HepG2 (cell line): ENCODE results near the gene ZBTB7B. TPM values are rescaled to one million over a fixed set of nuclear protein-coding genes. Genes with fewer than 3 reads are reported as not detected.
A peak's percentile ranks its signal among the peaks of the same experiment; 100 is the strongest.

Experiments
- BCL6 ChIP-seq: IDR thresholded peaks from 2 replicates; pipeline ENCODE4 v1.6.1; 2016; ENCODE audit warnings: missing genetic modification reagents, missing compliant biosample characterization
- CBFB ChIP-seq: sonication (generic); formaldehyde crosslinking; IDR thresholded peaks from 2 replicates; pipeline ENCODE4 v1.4.0; 2020; ENCODE audit warnings: missing genetic modification reagents
- CBX1 ChIP-seq: IDR thresholded peaks from one replicate; pipeline ENCODE4 v1.6.1; 2016; ENCODE audit warnings: antibody characterized with exemption, low read depth
- E2F1 ChIP-seq: sonication (generic); formaldehyde crosslinking; IDR thresholded peaks from 2 replicates; pipeline ENCODE4 v1.5.0; 2020; ENCODE audit warnings: missing genetic modification reagents
- EEA1 ChIP-seq: sonication (generic); formaldehyde crosslinking; IDR thresholded peaks from 2 replicates; pipeline ENCODE4 v1.5.1; 2020; ENCODE audit warnings: mild to moderate bottlenecking, missing genetic modification reagents, borderline replicate concordance
- HCFC1 ChIP-seq: fragments of 150-350 bp; IDR thresholded peaks from 2 replicates; pipeline ENCODE4 v1.6.1; 2014; ENCODE audit warnings: low read depth, low read length
- TBX3 ChIP-seq: fragments of 450-650 bp; IDR thresholded peaks from 2 replicates; pipeline ENCODE4 v1.6.1; 2017; ENCODE audit warnings: antibody characterized with exemption, mild to moderate bottlenecking, inconsistent platforms, borderline replicate concordance
- ZFAT ChIP-seq: sonication (generic); formaldehyde crosslinking; conservative IDR thresholded peaks from 2 replicates; pipeline ENCODE4 v1.8.1; 2023; ENCODE audit warnings: missing genetic modification reagents, inconsistent platforms
- ZNF160 ChIP-seq: sonication (generic); formaldehyde crosslinking; IDR thresholded peaks from 2 replicates; pipeline ENCODE4 v1.8.0; 2022; ENCODE audit warnings: mild to moderate bottlenecking, inconsistent platforms, missing genetic modification reagents
- ZNF263 ChIP-seq: sonication (generic); formaldehyde crosslinking; IDR thresholded peaks from 2 replicates; pipeline ENCODE4 v1.4.0; 2020; ENCODE audit warnings: missing genetic modification reagents
- ZNF510 ChIP-seq: sonication (generic); formaldehyde crosslinking; IDR thresholded peaks from 2 replicates; pipeline ENCODE4 v1.4.0; 2020; ENCODE audit warnings: low read depth, mild to moderate bottlenecking, missing genetic modification reagents
- ZNF512B ChIP-seq: sonication (generic); formaldehyde crosslinking; IDR thresholded peaks from 2 replicates; pipeline ENCODE4 v1.5.1; 2020; ENCODE audit warnings: missing genetic modification reagents, mild to moderate bottlenecking, borderline replicate concordance
- ZSCAN9 ChIP-seq: IDR thresholded peaks from 2 replicates; pipeline ENCODE4 v1.6.1; 2016; ENCODE audit warnings: borderline replicate concordance
- polyA plus RNA-seq, 8 experiments: library from polyadenylated mRNA; depleted of rRNA in 3 of 8; stranded (reverse) in 7 of 8; unstranded in 1 of 8; fragments of >200 nt; fragmentation: Illumina TruSeq in 4 of 8; extraction: Trizol in 4 of 8; gene quantifications; 2 replicates each; pipeline versions ENCODE4 v1.2.1 to v1.2.3, GENCODE V29; 2011 to 2016; ENCODE audit warnings: low read depth in 4 of 8, missing spikeins in 1 of 8, mixed read lengths in 1 of 8; ENCODE audit not compliant: insufficient read depth in 1 of 8
- total RNA-seq, 5 experiments: library from RNA; depleted of rRNA; stranded (reverse); fragments of >200 nt; fragmentation: Illumina TruSeq; extraction: Trizol; gene quantifications; 2 replicates each; pipeline ENCODE4 v1.2.3, GENCODE V29; 2016; ENCODE audit warnings: low read depth in 1 of 5
- TF ChIP-seq, protein P1 (sequence below): sonication (generic); formaldehyde crosslinking; conservative IDR thresholded peaks from 2 replicates; pipeline ENCODE4 v1.4.0; 2020; ENCODE audit warnings: missing genetic modification reagents
- TF ChIP-seq, protein P2 (sequence below): sonication (generic); formaldehyde crosslinking; IDR thresholded peaks from 2 replicates; pipeline ENCODE4 v1.5.0; 2020; ENCODE audit warnings: mild to moderate bottlenecking, missing genetic modification reagents
- TF ChIP-seq, protein P3 (sequence below): sonication (generic); formaldehyde crosslinking; IDR thresholded peaks from 2 replicates; pipeline ENCODE4 v1.5.0; 2020; ENCODE audit warnings: missing genetic modification reagents

ZBTB7B gene
- total and polyA plus RNA-seq, 2 of the 13 experiments (the other 11 are each of a cell fraction or from before 2014, with no cell fraction given), result 15.5 to 17.5 TPM

GRCh38 chr1:155050560-155051341 is 48.1 kb downstream of the ZBTB7B start, which contains the start of gene ADAM15 (continued):
- TF ChIP-seq, protein P1, sequence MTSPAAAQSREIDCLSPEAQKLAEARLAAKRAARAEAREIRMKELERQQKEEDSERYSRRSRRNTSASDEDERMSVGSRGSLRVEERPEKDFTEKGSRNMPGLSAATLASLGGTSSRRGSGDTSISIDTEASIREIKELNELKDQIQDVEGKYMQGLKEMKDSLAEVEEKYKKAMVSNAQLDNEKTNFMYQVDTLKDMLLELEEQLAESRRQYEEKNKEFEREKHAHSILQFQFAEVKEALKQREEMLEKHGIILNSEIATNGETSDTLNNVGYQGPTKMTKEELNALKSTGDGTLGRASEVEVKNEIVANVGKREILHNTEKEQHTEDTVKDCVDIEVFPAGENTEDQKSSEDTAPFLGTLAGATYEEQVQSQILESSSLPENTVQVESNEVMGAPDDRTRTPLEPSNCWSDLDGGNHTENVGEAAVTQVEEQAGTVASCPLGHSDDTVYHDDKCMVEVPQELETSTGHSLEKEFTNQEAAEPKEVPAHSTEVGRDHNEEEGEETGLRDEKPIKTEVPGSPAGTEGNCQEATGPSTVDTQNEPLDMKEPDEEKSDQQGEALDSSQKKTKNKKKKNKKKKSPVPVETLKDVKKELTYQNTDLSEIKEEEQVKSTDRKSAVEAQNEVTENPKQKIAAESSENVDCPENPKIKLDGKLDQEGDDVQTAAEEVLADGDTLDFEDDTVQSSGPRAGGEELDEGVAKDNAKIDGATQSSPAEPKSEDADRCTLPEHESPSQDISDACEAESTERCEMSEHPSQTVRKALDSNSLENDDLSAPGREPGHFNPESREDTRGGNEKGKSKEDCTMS, result no peak
- no peak for TF ChIP-seq ZNF512B (CRISPR knock-in tag)
- 0 out of 2 replicates have a peak, but pooled peaks have one; percentile 14 for TF ChIP-seq ZSCAN9 (CRISPR knock-in tag)
- peak; percentile 84 for TF ChIP-seq E2F1 (CRISPR knock-in tag)
- TF ChIP-seq BCL6 (CRISPR knock-in tag), result no peak
- TF ChIP-seq, protein P2, sequence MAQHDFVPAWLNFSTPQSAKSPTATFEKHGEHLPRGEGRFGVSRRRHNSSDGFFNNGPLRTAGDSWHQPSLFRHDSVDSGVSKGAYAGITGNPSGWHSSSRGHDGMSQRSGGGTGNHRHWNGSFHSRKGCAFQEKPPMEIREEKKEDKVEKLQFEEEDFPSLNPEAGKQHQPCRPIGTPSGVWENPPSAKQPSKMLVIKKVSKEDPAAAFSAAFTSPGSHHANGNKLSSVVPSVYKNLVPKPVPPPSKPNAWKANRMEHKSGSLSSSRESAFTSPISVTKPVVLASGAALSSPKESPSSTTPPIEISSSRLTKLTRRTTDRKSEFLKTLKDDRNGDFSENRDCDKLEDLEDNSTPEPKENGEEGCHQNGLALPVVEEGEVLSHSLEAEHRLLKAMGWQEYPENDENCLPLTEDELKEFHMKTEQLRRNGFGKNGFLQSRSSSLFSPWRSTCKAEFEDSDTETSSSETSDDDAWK (CRISPR knock-in tag), result no peak
- no peak for TF ChIP-seq ZNF510 (CRISPR knock-in tag)
- TF ChIP-seq TBX3, result no peak; the same call in 1 of the 2 replicates
- no peak for TF ChIP-seq ZFAT (CRISPR knock-in tag)
- no peak for TF ChIP-seq HCFC1
- no peak; the same call in 1 of the 2 replicates for TF ChIP-seq ZNF160 (CRISPR knock-in tag)
- TF ChIP-seq, protein P3, sequence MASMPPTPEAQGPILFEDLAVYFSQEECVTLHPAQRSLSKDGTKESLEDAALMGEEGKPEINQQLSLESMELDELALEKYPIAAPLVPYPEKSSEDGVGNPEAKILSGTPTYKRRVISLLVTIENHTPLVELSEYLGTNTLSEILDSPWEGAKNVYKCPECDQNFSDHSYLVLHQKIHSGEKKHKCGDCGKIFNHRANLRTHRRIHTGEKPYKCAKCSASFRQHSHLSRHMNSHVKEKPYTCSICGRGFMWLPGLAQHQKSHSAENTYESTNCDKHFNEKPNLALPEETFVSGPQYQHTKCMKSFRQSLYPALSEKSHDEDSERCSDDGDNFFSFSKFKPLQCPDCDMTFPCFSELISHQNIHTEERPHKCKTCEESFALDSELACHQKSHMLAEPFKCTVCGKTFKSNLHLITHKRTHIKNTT (CRISPR knock-in tag), result no peak
- no peak for TF ChIP-seq CBX1
- peak; percentile 52; the same call in 1 of the 2 replicates for TF ChIP-seq ZNF263 (CRISPR knock-in tag)
- TF ChIP-seq EEA1 (CRISPR knock-in tag), result peak; percentile 61; the same call in 1 of the 2 replicates
- peak; percentile 52 for TF ChIP-seq CBFB (CRISPR knock-in tag)
